NOMO-1 (cell line): Measurements from ENCODE around the gene SCRN1.
"Not testable (repeated sequence)": the region's sequence is repeated elsewhere in the genome, so short reads cannot be mapped to it uniquely, and the experiment has no call there.

Source experiments
- DNase-seq, 2 experiments: peaks; one replicate each; lab custom pipeline; 2025; ENCODE audit not compliant: unreplicated experiment in 2 of 2; lab: John Stamatoyannopoulos, UW

Gene SCRN1

DNA sequence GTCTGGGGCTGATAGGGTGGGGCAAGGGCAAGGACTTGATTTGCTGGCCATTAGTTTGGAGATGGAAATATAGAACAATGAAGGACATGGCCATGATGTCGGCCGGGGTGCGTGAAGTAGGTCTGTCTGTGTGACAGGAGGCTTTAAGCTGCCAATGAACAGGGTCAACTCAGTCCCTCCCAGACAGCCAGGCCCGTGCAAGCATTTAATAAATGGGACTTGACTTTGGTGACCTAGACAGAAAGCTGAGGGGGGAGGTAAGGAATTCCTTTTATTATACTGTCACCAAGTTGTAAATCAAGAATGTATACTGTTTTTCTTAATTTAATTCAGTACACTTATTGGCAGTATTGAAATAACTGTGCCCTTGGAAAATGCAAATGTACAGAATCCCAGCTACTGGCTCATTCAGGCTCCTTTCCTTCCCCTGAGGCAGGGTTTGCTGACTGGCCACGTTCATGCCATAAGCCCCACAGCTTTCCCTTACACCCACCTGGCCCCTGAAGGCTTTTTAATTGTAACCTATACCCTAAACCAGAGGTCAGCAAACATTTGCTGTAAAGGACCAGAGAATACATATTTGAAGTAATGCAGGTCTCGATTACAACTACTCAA, 96.1 kb downstream of the SCRN1 start:
- DNase-seq = no peak

DNA sequence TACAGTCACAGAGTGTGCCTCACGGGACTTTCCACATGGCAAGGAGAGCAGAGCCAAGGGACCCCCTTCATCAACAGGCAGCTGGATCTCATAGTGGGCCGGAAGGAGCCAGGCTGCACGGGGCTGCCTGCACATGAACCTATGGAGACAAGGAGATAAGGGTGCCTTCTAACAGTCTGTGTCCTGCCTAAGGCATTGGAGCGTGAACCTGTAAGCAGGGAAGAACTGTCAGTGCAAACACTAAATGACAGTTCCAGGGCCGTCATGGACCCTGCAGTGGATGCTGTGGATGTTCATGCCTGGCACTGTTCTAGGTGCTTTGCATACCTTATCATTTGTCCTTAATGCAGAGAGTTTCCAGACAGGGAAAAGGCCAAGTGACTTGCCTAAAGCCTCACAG, 97.4 kb downstream of the SCRN1 start:
- no peak for DNase-seq

DNA sequence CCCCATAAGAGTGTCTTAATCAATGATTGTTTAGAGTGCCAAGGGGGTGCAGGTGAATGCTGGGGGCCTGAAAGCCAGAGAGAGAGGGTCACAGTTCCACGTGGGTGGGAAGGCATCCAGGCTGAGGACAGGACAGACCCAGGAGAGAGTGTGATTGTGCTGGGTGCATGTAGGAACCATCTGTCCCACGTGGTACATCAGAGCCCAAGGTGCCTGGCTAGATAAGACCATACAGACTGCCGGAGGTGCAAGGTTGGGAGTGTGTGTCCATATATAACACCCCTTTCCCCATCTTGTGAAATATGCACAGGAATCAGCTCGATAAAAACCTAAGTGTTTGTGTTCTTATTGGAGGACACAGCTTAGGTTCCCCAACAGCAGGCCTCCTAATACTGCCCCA, 97.8 kb downstream of the SCRN1 start:
- DNase-seq = no peak

DNA sequence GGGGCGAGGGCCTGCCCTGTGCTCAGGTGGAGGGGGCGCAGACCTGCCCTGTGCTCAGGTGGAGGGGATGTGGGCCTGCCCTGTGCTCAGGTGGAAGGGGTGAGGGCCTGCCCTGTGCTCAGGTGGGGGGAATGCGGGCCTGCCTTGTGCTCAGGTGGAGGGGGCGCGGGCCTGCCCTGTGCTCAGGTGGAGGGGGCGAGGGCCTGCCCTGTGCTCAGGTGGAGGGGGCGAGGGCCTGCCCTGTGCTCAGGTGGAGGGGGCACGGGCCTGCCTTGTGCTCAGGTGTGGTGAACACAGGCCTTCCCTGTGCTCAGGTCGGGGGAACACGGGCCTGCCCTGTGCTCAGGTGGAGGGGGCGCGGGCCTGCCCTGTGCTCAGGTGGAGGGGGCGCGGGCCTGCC, 98.8 kb downstream of the SCRN1 start:
- not testable (repeated sequence) for DNase-seq

DNA sequence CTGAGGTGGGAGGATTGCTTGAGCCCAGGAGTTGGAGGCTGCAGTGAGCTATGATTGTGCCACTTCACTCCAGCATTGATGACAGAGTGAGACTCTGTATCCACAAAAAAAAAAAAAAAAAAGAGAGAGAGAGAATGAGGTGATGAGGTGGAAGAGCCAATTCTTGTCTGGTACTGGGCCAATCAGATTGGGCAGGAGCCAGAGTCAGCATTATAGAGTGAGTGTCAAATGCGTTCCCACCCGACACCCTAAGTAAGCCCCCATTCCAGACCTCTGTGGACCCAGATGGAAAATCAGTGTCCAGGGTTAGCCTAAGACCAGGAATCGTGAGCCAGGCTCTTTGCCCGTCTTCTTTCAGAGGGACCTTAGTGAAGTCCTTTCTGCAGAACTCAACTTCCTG, 99.3 kb downstream of the SCRN1 start:
- no peak for DNase-seq

DNA sequence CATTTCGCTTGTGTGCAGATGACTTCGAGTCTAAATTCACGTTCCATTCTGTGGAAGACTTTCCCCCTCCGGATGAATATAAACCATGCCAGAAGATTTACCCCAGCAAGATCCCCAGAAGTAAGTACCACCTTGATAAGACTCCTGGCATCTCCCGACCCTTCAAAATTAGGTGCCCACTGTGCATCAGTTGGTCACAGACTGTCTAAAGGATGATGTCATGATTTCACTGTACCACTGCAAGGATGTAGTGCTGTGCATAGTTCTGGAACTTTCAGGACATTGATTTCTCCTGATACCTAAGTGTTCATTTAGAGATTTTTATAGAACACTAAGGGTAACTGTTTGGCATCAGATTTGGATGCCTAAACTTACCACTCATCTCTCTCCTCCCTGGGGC, 100.3 kb downstream of the SCRN1 start:
- DNase-seq = no peak

DNA sequence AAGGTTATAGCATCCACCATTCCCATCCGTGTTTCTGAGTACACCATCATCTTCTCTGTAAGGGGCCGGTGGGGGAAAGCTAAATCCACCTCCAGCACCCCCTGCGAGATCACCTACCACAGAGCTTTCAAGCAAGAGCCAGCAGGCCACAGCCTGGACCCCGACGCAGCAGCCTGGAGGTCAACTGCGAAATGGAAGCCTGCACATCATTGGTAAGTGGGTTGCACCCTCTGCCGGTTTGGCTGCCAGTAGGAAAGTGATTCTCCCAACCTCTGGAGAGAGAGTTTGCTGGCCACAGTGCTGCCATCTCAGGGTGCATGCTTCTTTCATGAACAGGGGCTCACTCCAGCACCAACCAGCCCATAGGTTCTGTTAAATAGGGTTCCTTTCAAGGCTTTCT, 101.6 kb downstream of the SCRN1 start:
- no peak for DNase-seq

DNA sequence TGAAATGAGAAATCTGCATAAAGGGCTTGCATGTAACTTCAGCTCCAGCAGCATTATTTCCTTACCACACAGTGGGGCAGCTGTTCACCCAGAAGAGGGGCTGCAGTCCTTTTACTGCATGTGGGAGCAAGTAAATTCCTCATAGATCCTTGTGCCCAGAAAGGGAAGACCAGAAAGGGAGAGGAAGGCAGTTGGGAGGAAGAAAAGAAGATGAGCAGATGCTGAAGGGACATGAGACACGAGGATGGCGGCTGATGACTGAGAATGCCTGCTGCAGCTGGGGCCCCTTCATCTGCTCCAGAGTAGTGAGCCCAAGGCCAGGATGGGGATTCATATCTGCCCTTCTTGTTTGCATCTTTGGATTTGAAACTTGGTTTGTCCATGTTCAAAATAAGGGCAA, 102.8 kb downstream of the SCRN1 start:
- no peak for DNase-seq

DNA sequence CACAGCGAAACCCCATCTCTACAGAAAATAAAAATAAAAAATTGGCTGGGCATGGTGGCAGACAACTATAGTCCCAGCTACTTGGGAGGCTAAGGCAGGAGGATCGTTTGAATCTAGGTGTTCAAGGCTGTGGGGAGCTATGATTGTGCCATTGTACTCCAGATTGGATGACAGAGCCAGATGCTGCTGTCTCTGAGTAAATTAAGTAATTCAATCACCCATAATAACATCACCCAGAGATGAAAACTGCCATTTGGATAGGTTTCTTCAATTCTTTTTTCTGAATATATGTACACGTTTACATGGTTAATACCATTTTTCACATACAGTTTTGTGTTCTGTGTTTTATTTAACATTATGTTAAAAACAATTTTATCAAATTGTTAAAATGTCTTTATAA, 104.0 kb downstream of the SCRN1 start:
- DNase-seq = no peak

DNA sequence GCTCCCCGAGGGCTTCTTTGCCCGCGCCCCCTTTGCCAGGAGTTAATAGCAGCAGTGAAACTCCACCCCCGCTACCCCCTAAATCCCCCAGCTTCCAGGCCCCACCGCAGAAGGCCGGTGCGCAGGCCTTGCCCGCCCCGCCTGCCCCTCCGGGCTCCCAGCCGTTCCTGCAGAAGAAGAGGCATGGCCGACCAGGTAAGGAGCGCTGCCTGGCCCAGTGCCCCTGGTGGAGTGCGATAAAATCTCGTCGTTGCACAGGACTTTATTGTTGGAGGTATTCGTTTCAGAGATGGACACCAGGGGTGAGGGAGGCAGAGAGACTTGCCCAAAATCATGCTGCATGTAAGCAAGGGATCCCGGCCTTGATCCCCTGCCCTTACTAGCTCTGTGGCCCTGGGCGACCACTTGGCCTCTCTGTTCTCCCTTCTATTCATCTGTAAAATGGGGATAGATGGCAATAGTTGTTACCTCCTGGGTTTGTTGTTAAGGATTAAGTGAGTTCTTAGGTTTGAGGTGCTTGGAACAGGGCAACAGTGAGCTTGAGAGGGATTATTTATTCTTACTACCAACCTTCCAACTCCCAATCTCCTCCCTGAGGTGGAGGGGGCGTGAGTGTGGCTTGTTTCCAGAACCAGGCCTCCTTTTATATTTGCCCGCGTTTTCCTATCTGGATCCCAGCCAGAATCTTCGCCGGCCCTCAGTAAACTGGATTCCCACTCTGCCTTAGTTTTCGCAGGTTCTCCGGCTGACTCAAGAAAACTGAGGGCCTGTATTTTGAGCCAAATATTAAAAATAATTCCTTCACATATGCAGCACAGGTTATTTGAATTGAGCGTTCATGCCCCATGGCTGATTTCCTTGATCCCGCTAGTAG, 105.0 kb downstream of the SCRN1 start:
- DNase-seq = no peak

DNA sequence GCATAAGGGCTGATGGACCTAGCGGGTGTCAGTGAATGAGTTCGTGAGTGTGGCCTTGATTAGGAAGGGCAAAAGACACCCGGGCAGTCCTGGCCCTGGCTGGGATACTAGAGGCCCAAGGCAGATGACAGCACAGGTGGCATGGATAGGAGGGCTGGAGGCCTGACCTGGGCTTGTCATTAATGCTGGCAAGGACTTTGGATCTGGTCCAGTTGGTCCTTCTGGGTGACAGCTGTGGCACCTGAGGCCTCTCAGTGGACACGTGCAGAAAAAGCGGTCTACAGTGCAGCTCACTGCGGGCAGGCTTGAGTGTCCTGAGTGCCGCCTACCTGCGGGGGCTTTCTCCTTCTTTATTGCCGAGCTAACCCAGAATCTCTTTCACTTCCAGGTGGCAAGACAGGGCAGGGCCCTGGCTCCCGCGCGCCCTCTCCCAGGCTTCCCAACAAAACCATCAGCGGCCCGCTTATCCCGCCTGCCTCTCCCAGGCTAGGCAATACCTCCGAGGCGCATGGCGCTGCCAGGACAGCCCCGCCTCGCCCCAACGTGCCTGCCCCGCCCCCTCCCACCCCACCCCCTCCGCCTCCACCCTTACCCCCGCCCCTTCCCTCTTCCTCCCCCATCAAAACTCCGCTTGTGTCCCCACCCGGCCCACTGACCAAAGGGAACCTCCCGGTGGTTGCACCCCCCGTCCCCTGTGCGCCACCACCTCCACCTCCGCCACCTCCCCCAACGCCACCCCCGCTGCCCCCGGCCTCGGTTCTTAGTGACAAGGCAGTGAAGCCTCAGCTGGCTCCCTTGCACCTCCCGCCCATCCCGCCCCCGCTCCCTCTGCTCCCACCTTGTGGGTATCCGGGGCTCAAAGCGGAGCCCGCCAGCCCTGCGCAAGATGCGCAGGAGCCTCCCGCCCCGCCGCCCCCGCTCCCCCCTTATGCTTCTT, 105.9 kb downstream of the SCRN1 start:
- no peak for DNase-seq

DNA sequence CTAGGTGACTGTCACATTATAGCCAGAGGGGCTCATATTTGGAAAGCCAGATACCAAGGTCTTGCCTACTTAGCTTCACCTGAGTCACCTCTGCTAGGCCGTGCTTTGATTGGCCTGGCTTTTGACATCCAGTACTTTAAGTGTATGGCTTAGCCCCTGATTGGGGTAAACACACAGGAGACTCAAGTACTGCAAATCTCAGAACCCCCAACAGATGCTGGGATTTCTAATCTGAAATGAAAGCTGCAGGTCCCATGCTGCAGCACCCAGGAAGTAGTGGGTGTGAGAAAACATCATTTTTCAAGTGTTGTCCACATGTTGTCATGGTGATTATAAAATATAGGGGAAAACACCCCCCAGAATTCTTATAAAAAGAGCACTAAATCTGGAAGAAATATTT, 107.1 kb downstream of the SCRN1 start:
- no peak for DNase-seq

DNA sequence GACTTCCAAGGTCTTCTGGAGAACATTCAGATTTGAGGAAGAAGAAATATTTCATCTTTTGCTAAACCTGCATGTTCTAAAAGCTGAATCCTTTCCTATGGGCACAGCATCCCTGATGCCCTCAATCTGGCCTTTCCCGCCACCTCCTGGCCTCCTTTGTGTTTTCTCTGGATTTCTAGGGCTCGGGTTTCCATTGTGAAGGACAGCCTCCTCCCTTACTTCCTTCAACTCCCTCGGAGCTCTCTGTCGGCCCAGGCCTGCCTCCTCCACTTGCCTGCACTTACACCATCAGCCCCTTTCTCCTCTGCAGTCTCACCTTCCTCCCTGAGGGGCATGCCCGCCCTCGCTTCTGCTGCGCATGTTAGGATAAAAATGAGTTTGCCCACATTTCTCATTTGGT, 107.9 kb downstream of the SCRN1 start:
- DNase-seq = no peak

DNA sequence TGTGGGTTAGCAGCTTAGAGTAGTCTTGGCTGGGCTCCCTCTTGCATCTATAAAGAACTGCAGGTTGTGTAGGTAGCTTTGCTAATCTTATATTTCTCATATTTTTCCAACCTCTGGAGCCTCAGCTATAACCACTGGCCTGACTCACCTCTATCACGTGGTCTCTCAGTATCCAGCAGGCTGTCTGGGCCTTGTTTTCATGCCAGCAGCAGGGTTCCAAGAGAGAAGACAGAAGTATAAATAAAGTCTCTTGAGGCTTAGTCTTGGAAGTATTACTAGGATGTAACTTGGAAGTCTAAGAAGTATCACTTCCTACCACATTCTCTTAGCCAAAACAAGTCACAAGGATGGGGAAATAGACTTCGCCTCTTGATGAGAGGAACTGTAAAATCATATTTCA, 110.0 kb downstream of the SCRN1 start:
- no peak for DNase-seq

DNA sequence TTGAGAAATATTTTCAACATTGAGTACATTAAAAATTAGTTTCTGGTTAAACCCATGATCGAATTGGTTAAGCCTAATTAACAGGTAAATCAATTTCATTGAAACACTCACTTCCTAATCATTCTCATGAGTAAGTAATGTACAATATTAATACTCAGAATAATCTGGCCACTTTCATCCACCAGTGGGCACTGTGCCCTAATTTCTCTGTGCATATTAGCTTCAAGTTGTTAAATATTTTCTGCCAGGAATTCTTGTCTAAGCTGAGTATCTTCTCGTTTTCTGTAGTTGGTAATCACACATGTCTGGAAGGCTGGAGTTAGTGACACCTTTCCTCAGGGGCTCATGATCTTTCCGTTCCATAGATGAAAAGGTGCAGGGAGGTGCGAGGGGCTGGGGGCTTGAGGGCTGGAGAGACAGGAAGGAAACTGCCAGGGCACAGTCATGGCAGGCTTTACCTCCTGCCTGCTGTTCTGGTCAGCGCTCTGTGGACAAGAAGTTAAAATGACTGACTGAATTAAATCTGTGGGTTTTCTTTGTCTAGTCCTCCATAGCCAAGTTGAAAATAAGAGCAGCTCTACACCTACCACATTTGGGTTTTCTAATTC, 111.4 kb downstream of the SCRN1 start:
- DNase-seq = peak in 1 of 2 experiments; percentile 22

DNA sequence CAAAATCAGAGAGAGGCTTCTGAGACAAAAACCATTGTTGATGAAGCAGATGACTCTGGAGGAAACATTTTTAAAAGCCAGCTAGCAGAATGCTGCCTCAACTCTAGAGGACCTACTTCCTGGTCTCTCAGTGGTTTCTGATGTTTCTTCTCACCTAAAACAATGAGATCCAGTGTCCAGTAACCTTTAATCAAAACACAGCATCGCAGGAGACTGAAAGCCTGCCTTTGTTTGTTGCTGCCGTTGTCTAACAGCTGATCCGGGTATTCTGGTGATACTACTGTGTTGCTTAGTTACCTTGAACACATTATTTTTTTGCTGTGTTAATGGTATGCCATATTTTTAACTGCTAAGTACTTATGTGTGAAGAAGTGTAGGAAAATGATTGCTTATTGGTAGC, 112.4 kb downstream of the SCRN1 start:
- DNase-seq = no peak

DNA sequence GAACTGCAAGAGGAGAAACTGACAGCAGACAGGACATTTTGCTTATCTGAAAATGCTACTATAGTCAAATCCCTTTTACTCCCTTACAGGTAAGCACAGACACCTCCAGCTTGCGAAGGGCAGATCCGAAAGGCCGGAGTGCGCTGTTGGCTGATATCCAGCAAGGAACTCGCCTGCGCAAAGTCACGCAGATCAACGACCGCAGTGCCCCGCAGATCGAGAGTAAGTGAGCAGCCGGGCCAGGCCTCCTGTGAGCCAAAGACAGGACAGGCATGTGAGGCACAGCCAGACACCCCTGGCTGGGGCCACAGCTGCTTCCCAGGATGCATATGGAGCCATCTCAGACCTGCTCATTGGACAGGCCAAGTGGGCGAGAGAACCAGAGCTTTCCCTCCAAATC, 113.9 kb downstream of the SCRN1 start:
- no peak for DNase-seq

DNA sequence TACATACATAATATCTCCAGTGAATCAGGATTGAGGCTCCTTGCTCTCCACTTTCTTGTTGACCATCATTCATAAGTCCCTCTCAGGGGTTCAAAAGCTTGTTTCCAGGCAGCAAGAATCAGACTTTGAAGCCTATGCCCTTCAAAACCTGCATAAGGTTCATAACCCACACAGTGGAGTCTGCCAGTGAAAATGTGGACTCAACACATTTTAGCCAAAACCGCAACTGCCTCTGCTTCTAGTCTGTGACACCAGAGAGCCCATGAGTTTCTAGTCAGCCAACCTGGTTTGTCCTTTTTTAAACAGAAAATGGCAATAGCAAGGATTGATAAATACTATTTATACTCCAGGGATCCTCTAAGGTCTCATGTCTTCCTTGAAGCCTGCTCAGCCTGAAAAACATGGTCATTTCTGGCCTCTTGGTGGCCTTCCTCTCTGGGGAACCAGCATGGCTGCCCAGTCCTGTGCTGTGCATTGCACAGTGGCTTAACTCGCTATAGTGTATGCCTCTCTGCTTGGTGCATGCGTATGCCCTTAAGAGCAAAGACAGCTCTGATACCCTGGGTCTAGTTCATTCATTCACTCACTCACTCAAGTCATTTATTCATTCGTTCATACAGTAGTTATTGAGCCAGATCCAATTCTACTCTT, 115.8 kb downstream of the SCRN1 start:
- DNase-seq = no peak

DNA sequence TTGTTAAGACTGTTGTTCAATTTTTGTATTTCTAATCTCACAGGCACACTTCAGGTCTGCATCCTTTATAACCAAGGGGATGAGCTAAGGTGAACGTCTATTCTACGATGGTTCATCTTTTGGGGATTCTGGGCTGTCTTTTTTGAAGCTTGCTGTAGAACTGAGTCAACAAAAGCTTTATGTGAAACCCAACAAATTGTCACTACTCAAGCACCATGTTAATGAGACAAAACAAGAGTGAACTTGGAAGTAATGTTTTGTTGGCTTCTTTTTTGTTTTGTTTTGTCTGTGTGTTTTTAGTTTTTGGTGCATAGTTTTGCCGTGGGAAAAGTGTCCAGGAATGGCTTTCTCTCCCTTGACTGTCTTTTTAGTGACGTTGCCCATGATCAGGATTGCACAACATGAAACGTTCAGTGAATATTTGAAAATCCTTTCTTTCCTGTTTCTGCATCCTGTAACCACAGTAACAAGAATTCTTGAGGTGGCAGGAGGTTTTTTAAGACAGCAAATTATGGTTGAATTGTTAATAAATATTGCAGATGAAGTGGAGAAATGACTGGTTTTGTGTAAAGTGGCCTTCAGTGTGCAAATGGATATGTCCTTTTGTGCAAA, 117.7 kb downstream of the SCRN1 start:
- no peak for DNase-seq
